HEK293T (cell line): ENCODE measurements around the gene KIF3A.

Experiments
- ELF4 ChIP-seq: fragments of 450-650 bp; IDR thresholded peaks from 2 replicates; pipeline ENCODE4 v1.6.1; 2017; ENCODE audit warnings: antibody characterized with exemption
- TF ChIP-seq, protein P1 (sequence below): fragments of 450-650 bp; IDR thresholded peaks from 2 replicates; pipeline ENCODE4 v1.6.1; 2016

DNA sequence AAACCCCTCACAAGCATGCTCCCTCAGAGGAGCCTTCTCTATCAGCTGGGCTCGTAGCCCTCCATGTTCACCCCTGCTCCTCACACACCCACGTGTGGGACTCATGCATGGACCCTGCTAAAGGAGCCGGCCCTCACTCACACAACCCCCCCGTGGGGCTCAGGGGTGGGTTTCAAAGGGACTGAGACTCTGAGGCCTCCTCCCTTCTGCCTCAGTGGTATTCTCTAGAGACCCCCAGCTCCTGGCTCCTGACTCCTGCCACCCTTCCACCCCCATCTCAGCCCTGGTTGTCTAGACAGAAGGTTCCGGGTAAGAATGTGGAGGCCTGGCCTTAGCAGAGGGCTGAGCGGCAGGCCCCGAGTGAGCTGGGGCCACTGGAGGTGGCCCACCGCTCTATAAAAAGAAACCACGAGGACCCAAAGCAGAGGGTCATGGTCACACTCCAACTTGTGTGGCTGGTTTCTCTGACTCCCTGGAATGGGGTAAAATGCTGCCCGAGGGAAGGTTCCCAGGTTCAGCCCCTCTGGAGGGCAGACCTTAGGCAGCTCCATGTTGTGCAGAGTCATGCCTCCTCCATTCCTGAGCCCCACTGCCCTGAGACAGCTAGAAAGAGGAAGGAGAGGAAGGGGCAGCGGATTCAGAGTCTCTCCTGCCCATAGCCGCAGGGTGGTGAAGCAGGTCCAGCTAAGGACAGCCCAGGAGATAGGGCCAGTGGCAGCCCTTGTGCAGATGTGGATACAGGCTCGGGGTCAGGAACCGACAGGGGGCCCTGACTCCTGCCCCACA, 28.9 kb upstream of the KIF3A start:
- TF ChIP-seq, protein P1, sequence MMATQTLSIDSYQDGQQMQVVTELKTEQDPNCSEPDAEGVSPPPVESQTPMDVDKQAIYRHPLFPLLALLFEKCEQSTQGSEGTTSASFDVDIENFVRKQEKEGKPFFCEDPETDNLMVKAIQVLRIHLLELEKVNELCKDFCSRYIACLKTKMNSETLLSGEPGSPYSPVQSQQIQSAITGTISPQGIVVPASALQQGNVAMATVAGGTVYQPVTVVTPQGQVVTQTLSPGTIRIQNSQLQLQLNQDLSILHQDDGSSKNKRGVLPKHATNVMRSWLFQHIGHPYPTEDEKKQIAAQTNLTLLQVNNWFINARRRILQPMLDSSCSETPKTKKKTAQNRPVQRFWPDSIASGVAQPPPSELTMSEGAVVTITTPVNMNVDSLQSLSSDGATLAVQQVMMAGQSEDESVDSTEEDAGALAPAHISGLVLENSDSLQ: no peak
- no peak for TF ChIP-seq ELF4
